H1 (cell line): ENCODE results near the gene PPM1M. TPM values are rescaled to one million over a fixed set of nuclear protein-coding genes. Genes with fewer than 3 reads are reported as not detected.

ENCODE experiments used
- CTCF ChIA-PET: fragments of 300-600 bp; sonication (Branson Sonifier 250); formaldehyde crosslinking; loops from one replicate; lab custom pipeline; 2021; ENCODE audit not compliant: partially characterized antibody; lab: Charles Lee
- POLR2A ChIA-PET: fragments of 300-600 bp; sonication (Branson Sonifier 250); formaldehyde crosslinking; loops from one replicate; lab custom pipeline; 2021; ENCODE audit warnings: inconsistent platforms; ENCODE audit not compliant: partially characterized antibody; lab: Charles Lee
- DNase-seq, 2 experiments: peaks; one replicate each; pipeline versions ENCODE4 v3.0.0 to v3.0.0-alpha.2; 2010 to 2022; ENCODE audit warnings: low spot score in 2 of 2, low read depth in 1 of 2, mixed read lengths in 1 of 2
- FAIRE-seq: peaks from 2 replicates; lab custom pipeline; 2011; peaks lifted over from hg19 to GRCh38; lab: Jason Lieb, UNC
- H2AFZ ChIP-seq: 2 replicates; pipeline ENCODE4 v1.8.1; 2012; ENCODE audit warnings: low read length, inconsistent platforms
- H2AK5ac ChIP-seq: 2 replicates; pipeline ENCODE4 v1.6.1; 2013; ENCODE audit warnings: low read depth, low read length
- H2BK120ac ChIP-seq: replicated peaks from 2 replicates; pipeline ENCODE3; 2013; ENCODE audit warnings: low read depth, low read length, inconsistent platforms
- H2BK12ac ChIP-seq: 2 replicates; pipeline ENCODE4 v1.6.1; 2013; ENCODE audit warnings: low read depth, low read length
- H2BK15ac ChIP-seq: 2 replicates; pipeline ENCODE4 v1.6.1; 2013; ENCODE audit warnings: low read length
- H2BK20ac ChIP-seq: 2 replicates; pipeline ENCODE4 v1.6.1; 2013; ENCODE audit warnings: low read length
- H2BK5ac ChIP-seq: 2 replicates; pipeline ENCODE4 v1.6.1; 2013; ENCODE audit warnings: low read depth, low read length
- H3K14ac ChIP-seq: 2 replicates; pipeline ENCODE4 v1.6.1; 2013; ENCODE audit warnings: inconsistent platforms; ENCODE audit not compliant: insufficient read length
- H3K18ac ChIP-seq: 2 replicates; pipeline ENCODE4 v1.6.1; 2013; ENCODE audit warnings: low read length; ENCODE audit errors: extremely low read depth
- H3K23ac ChIP-seq: 2 replicates; pipeline ENCODE4 v1.6.1; 2013; ENCODE audit warnings: inconsistent platforms; ENCODE audit not compliant: insufficient read length
- H3K23me2 ChIP-seq: 2 replicates; pipeline ENCODE4 v1.6.1; 2013; ENCODE audit warnings: low read depth, low read length
- H3K27ac ChIP-seq: 2 replicates; pipeline ENCODE4 v1.6.1; 2011; ENCODE audit warnings: low read depth, low read length, inconsistent platforms
- H3K27me3 ChIP-seq, 4 experiments: replicated peaks in 1 of 4; 1 replicate in 1 of 4; 2 replicates in 3 of 4; pipeline versions ENCODE4 v1.6.1 to v1.8.1; 2011 to 2013; ENCODE audit warnings: low read length in 3 of 4, mild to moderate bottlenecking in 3 of 4, inconsistent platforms in 2 of 4, mixed read lengths in 2 of 4, moderate library complexity in 1 of 4; ENCODE audit not compliant: control insufficient read depth in 3 of 4, insufficient read depth in 3 of 4; ENCODE audit errors: extremely low read depth in 1 of 4
- H3K36me3 ChIP-seq, 4 experiments: 2 replicates each; pipeline versions ENCODE4 v1.6.1 to v1.8.1; 2011 to 2013; ENCODE audit warnings: mild to moderate bottlenecking in 4 of 4, low read length in 3 of 4, moderate library complexity in 2 of 4, control low read depth in 1 of 4, inconsistent platforms in 1 of 4; ENCODE audit not compliant: insufficient read depth in 4 of 4, control insufficient read depth in 2 of 4
- H3K4ac ChIP-seq: replicated peaks from 2 replicates; pipeline ENCODE3; 2013; ENCODE audit warnings: low read length, low read depth, mixed read lengths, inconsistent platforms; ENCODE audit not compliant: insufficient read length
- H3K4me1 ChIP-seq, 4 experiments: replicated peaks in 1 of 4; 1 replicate in 1 of 4; 2 replicates in 3 of 4; pipeline versions ENCODE4 v1.6.1 to v1.8.1; 2011 to 2013; ENCODE audit warnings: low read length in 3 of 4, inconsistent platforms in 2 of 4, mixed read lengths in 1 of 4; ENCODE audit not compliant: insufficient read depth in 4 of 4, control insufficient read depth in 3 of 4
- H3K4me2 ChIP-seq, 2 experiments: 2 replicates each; pipeline versions ENCODE4 v1.6.1 to v1.8.1; 2011 to 2013; ENCODE audit warnings: low read depth in 2 of 2, low read length in 2 of 2, control low read depth in 1 of 2, inconsistent platforms in 1 of 2, mild to moderate bottlenecking in 1 of 2; ENCODE audit not compliant: insufficient read depth in 1 of 2
- H3K4me3 ChIP-seq, 4 experiments: fragments of 200-600, 300-600 bp in 1 of 4; sonication (generic), shearing (Covaris generic), sonication (Bioruptor Twin) in 1 of 4; 2 replicates each; pipeline versions ENCODE4 v1.5.1 to v1.8.1; 2011 to 2016; ENCODE audit warnings: low read length in 4 of 4, low read depth in 3 of 4, control low read depth in 2 of 4, inconsistent platforms in 2 of 4, mild to moderate bottlenecking in 2 of 4, mixed read lengths in 1 of 4, moderate library complexity in 1 of 4; ENCODE audit not compliant: insufficient read depth in 2 of 4; ENCODE audit errors: extremely low read depth in 1 of 4
- H3K56ac ChIP-seq: replicated peaks from 2 replicates; pipeline ENCODE3; 2013; ENCODE audit warnings: low read depth, mild to moderate bottlenecking, mixed read lengths, low read length, inconsistent platforms; ENCODE audit not compliant: insufficient read length
- H3K79me1 ChIP-seq: 2 replicates; pipeline ENCODE4 v1.6.1; 2013; ENCODE audit warnings: low read depth, low read length, control low read depth
- H3K79me2 ChIP-seq, 2 experiments: 2 replicates each; pipeline versions ENCODE4 v1.6.1 to v1.8.1; 2012 to 2013; ENCODE audit warnings: low read length in 2 of 2, mild to moderate bottlenecking in 2 of 2, inconsistent platforms in 1 of 2; ENCODE audit not compliant: insufficient read depth in 2 of 2, control insufficient read depth in 1 of 2
- H3K9ac ChIP-seq, 4 experiments: replicated peaks in 1 of 4; 1 replicate in 1 of 4; 2 replicates in 3 of 4; pipeline versions ENCODE4 v1.6.1 to v1.8.1; 2011 to 2013; ENCODE audit warnings: low read depth in 3 of 4, low read length in 3 of 4, control low read depth in 2 of 4, mild to moderate bottlenecking in 2 of 4, moderate library complexity in 2 of 4, inconsistent platforms in 1 of 4; ENCODE audit errors: extremely low read depth in 1 of 4
- H3K9me3 ChIP-seq, 2 experiments: 2 replicates each; pipeline versions ENCODE4 v1.6.1 to v1.8.1; 2012 to 2013; ENCODE audit warnings: mild to moderate bottlenecking in 2 of 2, moderate library complexity in 2 of 2, control low read depth in 1 of 2, inconsistent platforms in 1 of 2, low read depth in 1 of 2, low read length in 1 of 2, mixed read lengths in 1 of 2; ENCODE audit not compliant: insufficient read depth in 2 of 2
- H4K20me1 ChIP-seq, 2 experiments: replicated peaks in 1 of 2; 2 replicates each; pipeline versions ENCODE3 to v1.8.1; 2011 to 2013; ENCODE audit warnings: inconsistent platforms in 2 of 2, low read length in 2 of 2, mild to moderate bottlenecking in 1 of 2; ENCODE audit not compliant: insufficient read depth in 2 of 2, control insufficient read depth in 1 of 2
- H4K5ac ChIP-seq: 2 replicates; pipeline ENCODE4 v1.6.1; 2013; ENCODE audit warnings: low read length, low read depth, mixed read lengths, inconsistent platforms; ENCODE audit not compliant: insufficient read length
- H4K8ac ChIP-seq: 2 replicates; pipeline ENCODE4 v1.8.0; 2013; ENCODE audit warnings: mild to moderate bottlenecking, moderate library complexity, low read length, inconsistent platforms; ENCODE audit not compliant: insufficient read depth; ENCODE audit errors: extremely low read depth
- H4K91ac ChIP-seq: replicated peaks from 2 replicates; pipeline ENCODE3; 2013; ENCODE audit warnings: low read length, mixed read lengths, inconsistent platforms; ENCODE audit not compliant: insufficient read length
- CHD1 ChIP-seq: IDR thresholded peaks from 2 replicates; pipeline ENCODE4 v1.6.1; 2012; ENCODE audit warnings: low read depth, low read length, improper control_type of control experiment
- CHD2 ChIP-seq: IDR thresholded peaks from 2 replicates; pipeline ENCODE4 v1.6.1; 2012; ENCODE audit warnings: low read length, improper control_type of control experiment
- E2F6 ChIP-seq: IDR thresholded peaks from 2 replicates; pipeline ENCODE4 v1.6.1; 2012; ENCODE audit warnings: inconsistent platforms
- KDM5A ChIP-seq: fragments of 200-600 bp; IDR thresholded peaks from 2 replicates; pipeline ENCODE4 v1.7.1; 2012; ENCODE audit warnings: mild to moderate bottlenecking, low read length, inconsistent platforms, mixed read lengths
- MAFK ChIP-seq: IDR thresholded peaks from 2 replicates; pipeline ENCODE4 v1.6.1; 2012; ENCODE audit warnings: low read depth, mild to moderate bottlenecking, improper control_type of control experiment, low read length
- PHF8 ChIP-seq: fragments of 200-600 bp; sonication (generic); conservative IDR thresholded peaks from 2 replicates; pipeline ENCODE4 v1.7.1; 2012; ENCODE audit warnings: low read depth, mild to moderate bottlenecking, inconsistent platforms, low read length, moderate library complexity
- RAD21 ChIP-seq, 2 experiments: IDR thresholded peaks in 1 of 2; conservative IDR thresholded peaks in 1 of 2; 2 replicates each; pipeline ENCODE4 v1.6.1; 2011; ENCODE audit warnings: low read depth in 2 of 2, low read length in 2 of 2, improper control_type of control experiment in 1 of 2, inconsistent platforms in 1 of 2, mild to moderate bottlenecking in 1 of 2, moderate library complexity in 1 of 2
- RFX5 ChIP-seq: IDR thresholded peaks from 2 replicates; pipeline ENCODE4 v1.6.1; 2011; ENCODE audit warnings: low read depth, low read length, improper control_type of control experiment, borderline replicate concordance
- RXRA ChIP-seq: IDR thresholded peaks from 2 replicates; pipeline ENCODE4 v1.6.1; 2011; ENCODE audit warnings: low read depth, mild to moderate bottlenecking, low read length, moderate library complexity; ENCODE audit not compliant: insufficient read depth
- SIN3A ChIP-seq, 2 experiments: IDR thresholded peaks in 1 of 2; conservative IDR thresholded peaks in 1 of 2; 2 replicates each; pipeline ENCODE4 v1.6.1; 2011 to 2012; ENCODE audit warnings: low read length in 2 of 2, improper control_type of control experiment in 1 of 2, low read depth in 1 of 2, mild to moderate bottlenecking in 1 of 2
- SIX5 ChIP-seq: IDR thresholded peaks from 2 replicates; pipeline ENCODE4 v1.6.1; 2011; ENCODE audit warnings: mild to moderate bottlenecking, low read depth, low read length
- SP2 ChIP-seq: IDR thresholded peaks from 2 replicates; pipeline ENCODE4 v1.6.1; 2012; ENCODE audit warnings: mild to moderate bottlenecking, low read length, inconsistent platforms
- WGBS, 2 experiments: shearing (Covaris generic) in 1 of 2; methylation state at CpG; one replicate each; pipeline versions ENCODE4 v1.1.6 to v1.1.7; 2013 to 2015; ENCODE audit warnings: low lambda C conversion rate in 2 of 2, mixed read lengths in 2 of 2, inconsistent platforms in 1 of 2, low coverage in 1 of 2, missing lambda C conversion rate in 1 of 2; ENCODE audit not compliant: insufficient replicate concordance in 2 of 2, insufficient coverage in 1 of 2, insufficient read length in 1 of 2; ENCODE audit errors: extremely low coverage in 1 of 2, missing lambda C conversion rate in 1 of 2; 5-methylcytosine and 5-hydroxymethylcytosine counted together
- polyA plus RNA-seq, 7 experiments: library from polyadenylated mRNA; depleted of rRNA in 3 of 7; stranded (reverse) in 5 of 7; unstranded in 2 of 7; fragments of >200 nt in 5 of 7; fragments of 200-250 nt in 2 of 7; gene quantifications; 1 replicate in 5 of 7; 2 replicates in 1 of 7; 4 replicates in 1 of 7; pipeline versions ENCODE4 v1.2.1 to v1.2.3, GENCODE V29; 2011 to 2013; ENCODE audit warnings: missing spikeins in 2 of 7, mixed read lengths in 2 of 7
- total RNA-seq: library from RNA; stranded (reverse); fragmentation: NEBNext Ultra II Directional; extraction: Animal tissue kit (Norgen Biotek cat#: 25700); gene quantifications from 2 replicates; pipeline ENCODE4 v1.2.1, GENCODE V29; 2021

The PPM1M gene
- total and polyA plus RNA-seq, 2 of the 8 experiments (the other 6 are each of a cell fraction or from before 2014, with no cell fraction given) = 5.2 to 6.3 TPM

GRCh38 chr3:52286777-52287110 is 41.2 kb downstream of the PPM1M start:
- H3K4me3 ChIP-seq = peak overlapping the region; percentile 76 to 98 (median 87)
- H3K27me3 ChIP-seq = no peaks in the 10 kb centered on the region
- no peak overlapping the region for H3K56ac ChIP-seq
- no peaks in the 10 kb centered on the region for H3K9me3 ChIP-seq
- no peak overlapping the region for H2BK120ac ChIP-seq
- peak overlapping the region; percentile 93 for H2AK5ac ChIP-seq
- H3K4me1 ChIP-seq = peaks cover 0 to 3% (median 1%) of the 10 kb centered on the region in 4 experiments; a peak in 4 of 7 replicates
- no peak overlapping the region for H4K5ac ChIP-seq
- no peaks in the 10 kb centered on the region for H3K36me3 ChIP-seq
- no peaks in the 10 kb centered on the region; the same call in 1 of the 2 replicates for H3K79me1 ChIP-seq
- H3K23ac ChIP-seq = no peak overlapping the region
- peaks cover 5% of the 10 kb centered on the region; the same call in 1 of the 2 replicates for H3K23me2 ChIP-seq
- TF ChIP-seq SP2 (no peak), SIN3A (conservative IDR thresholded peaks at IDR 0.05 in 1 of 2, IDR thresholded peaks at IDR 0.05 in 1 of 2; ENCODE audit: low read depth in 1 of 2, low read length in 2 of 2) (no peak), CHD1 (no peak), RXRA (no peak), RFX5 (no peak), SIX5 (no peak), KDM5A (no peak), PHF8 (no peak), E2F6 (no peak), CHD2 (no peak), MAFK (no peak), RAD21 (IDR thresholded peaks at IDR 0.05 in 1 of 2, conservative IDR thresholded peaks at IDR 0.05 in 1 of 2; ENCODE audit: low read depth in 2 of 2, low read length in 2 of 2) (no peak)
- H3K4ac ChIP-seq = no peak overlapping the region
- H4K8ac ChIP-seq = no peak overlapping the region
- H4K20me1 ChIP-seq = no peaks in the 10 kb centered on the region
- H3K4me2 ChIP-seq = peak overlapping the region; percentile 82 to 89
- H3K9ac ChIP-seq = peak overlapping the region in 3 of 4 experiments; percentile 90 to 99 (median 97); a peak in 4 of 7 replicates
- H3K79me2 ChIP-seq = no peaks in the 10 kb centered on the region
- no peak overlapping the region for H2BK15ac ChIP-seq
- H4K91ac ChIP-seq = no peak overlapping the region
- H2BK12ac ChIP-seq = no peak overlapping the region
- no peak for DNase-seq
- ChIA-PET CTCF (interaction anchor here (0.6 to 15.3 kb wide), 7 partner anchors 8 to 313 kb away, joined by 3 to 198 read pairs (median 8); partner anchors contain the start of genes ABHD14B and WDR82), POLR2A (interaction anchor here (0.9 to 6.5 kb wide), 8 partner anchors 9 to 113 kb away, joined by 3 to 76 read pairs (median 4); partner anchors contain the start of genes TWF2 and WDR82)
- FAIRE-seq = no peak
- no peak overlapping the region for H2BK20ac ChIP-seq
- H2AFZ ChIP-seq = no peak overlapping the region
- WGBS, 2 experiments = 81% methylated on average over 8 of the region's 8 CpGs; no CpG with 5 or more reads in 1 of the 2 experiments
- 0 out of 2 replicates have a peak overlapping the region, but pooled peaks have one; percentile 99 for H3K27ac ChIP-seq
- H3K14ac ChIP-seq = no peak overlapping the region
- H2BK5ac ChIP-seq = peak overlapping the region; percentile 35; the same call in 1 of the 2 replicates
- H3K18ac ChIP-seq = no peak overlapping the region
